ENCODE measurements around the gene ELAVL1.

The ELAVL1 gene

DNA sequence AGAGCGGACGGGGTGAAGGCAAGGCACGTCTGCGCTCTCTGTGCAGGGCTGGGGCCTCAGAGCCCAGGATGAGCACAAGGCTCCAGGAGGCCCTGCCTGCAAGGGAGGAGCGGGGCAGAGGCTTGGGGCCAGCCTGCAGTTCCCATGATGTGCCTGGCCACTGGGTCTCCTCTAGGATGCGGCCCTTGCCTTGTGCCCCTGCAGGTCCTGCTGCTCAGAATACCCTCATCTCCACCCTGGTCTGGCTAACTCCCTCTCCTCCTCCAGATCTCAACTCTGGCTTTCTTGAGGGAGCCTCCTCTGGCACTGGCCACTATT, 27.8 kb downstream of the ELAVL1 start:
- no peaks in the 10 kb centered on the region for H3K27me3 ChIP-seq (ENCODE audit: control insufficient read depth, insufficient read depth, low read length)

DNA sequence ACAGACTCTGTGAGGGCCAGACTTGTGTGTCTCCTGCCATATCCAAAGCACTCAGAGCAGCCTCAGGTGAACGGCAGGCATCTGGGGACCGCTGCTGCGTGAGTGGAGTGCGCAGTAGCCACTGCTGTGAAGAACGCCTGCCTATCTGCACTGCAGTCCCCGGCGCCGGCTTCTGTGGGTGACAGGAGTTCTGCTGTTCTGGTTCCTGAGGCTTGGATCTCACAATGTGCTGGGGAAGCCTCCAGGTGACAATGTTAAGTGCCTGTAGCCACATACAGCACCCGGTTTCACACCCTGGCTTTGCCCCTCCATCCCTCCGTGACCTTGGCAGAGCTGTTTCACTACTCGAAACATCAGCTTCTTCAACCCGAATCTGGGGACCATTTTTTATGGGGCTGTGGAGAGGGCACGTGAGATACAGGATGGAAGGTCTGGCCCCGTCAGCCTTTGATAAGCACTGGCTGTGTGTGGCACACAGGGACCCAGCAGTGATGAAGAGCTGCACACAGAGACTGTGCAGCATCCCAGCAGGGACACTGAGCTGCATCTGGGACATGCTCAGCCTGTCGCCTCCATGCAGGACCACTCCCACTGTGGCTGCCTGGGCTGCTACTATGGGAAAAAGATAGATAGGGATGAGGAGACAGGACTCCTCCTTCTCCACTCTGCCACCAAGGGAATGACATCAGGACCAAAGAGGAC, 28.3 kb downstream of the ELAVL1 start:
- Histone ChIP-seq H3K4me1 (ENCODE audit: control insufficient read depth, insufficient read depth, low read length) (no peaks in the 10 kb centered on the region), H3K27ac (ENCODE audit: low read depth, low read length) (no peak overlapping the region), H3K36me3 (ENCODE audit: control insufficient read depth, insufficient read depth, low read length) (peaks cover 87% of the 10 kb centered on the region), H3K4me3 (ENCODE audit: low read depth, low read length) (no peak overlapping the region), H3K9ac (ENCODE audit: low read depth, low read length) (no peak overlapping the region), H3K9me3 (ENCODE audit: control insufficient read depth, insufficient read depth, low read length) (no peaks in the 10 kb centered on the region), H3K27me3 (ENCODE audit: control insufficient read depth, insufficient read depth, low read length) (no peaks in the 10 kb centered on the region)

More for the DNA sequence above, 27.8 kb downstream of the ELAVL1 start:
- Histone ChIP-seq H3K36me3 (ENCODE audit: control insufficient read depth, insufficient read depth, low read length) (peaks cover 87% of the 10 kb centered on the region), H3K27ac (ENCODE audit: low read depth, low read length) (no peak overlapping the region), H3K4me3 (ENCODE audit: low read depth, low read length) (no peak overlapping the region), H3K9me3 (ENCODE audit: control insufficient read depth, insufficient read depth, low read length) (no peaks in the 10 kb centered on the region), H3K4me1 (ENCODE audit: control insufficient read depth, insufficient read depth, low read length) (no peaks in the 10 kb centered on the region), H3K9ac (ENCODE audit: low read depth, low read length) (no peak overlapping the region)

DNA sequence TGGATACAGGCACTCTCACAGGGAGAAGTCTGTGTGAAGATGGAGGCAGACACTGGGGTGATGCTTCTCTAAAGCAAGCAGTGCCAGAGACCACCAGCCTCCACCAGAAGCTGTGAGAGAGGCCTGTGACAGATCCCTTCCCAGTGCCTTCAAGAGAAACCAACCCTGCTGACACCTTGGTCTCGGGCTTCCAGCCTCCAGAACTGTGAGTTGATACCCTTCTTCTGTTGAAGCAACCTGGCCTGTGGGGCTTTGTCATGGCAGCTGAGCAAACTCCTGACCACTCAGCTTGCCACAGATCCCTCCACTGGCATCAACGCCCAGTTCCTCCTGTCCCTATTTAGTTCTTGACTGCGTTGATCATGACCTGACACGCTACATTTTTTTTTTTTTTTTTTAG, 29.0 kb downstream of the ELAVL1 start:
- Histone ChIP-seq H3K4me3 (ENCODE audit: low read depth, low read length) (no peak overlapping the region), H3K4me1 (ENCODE audit: control insufficient read depth, insufficient read depth, low read length) (no peaks in the 10 kb centered on the region), H3K27me3 (ENCODE audit: control insufficient read depth, insufficient read depth, low read length) (no peaks in the 10 kb centered on the region), H3K27ac (ENCODE audit: low read depth, low read length) (no peak overlapping the region), H3K9ac (ENCODE audit: low read depth, low read length) (no peak overlapping the region), H3K9me3 (ENCODE audit: control insufficient read depth, insufficient read depth, low read length) (no peaks in the 10 kb centered on the region), H3K36me3 (ENCODE audit: control insufficient read depth, insufficient read depth, low read length) (peaks cover 87% of the 10 kb centered on the region)

DNA sequence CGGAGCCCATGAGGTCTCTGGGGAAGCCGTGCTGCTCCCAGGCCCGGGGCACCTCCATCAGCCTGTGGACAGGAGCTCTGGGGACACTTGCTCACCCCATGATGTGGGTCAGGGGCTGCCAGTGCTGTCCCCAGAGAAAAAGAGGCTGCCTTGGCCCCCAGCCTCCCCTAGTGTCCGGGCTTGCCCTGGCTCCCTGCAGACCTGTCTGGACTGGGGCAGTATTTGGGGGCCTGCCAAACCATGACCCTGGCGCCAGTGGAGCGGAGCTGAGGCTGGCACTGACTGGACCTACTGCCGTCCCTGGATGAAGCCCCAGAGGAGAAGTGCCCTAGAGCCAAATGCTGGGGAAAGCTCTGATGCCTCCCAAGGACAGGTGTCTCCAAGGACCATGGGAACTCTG, 30.4 kb downstream of the ELAVL1 start:
- Histone ChIP-seq H3K27me3 (ENCODE audit: control insufficient read depth, insufficient read depth, low read length) (no peaks in the 10 kb centered on the region), H3K27ac (ENCODE audit: low read depth, low read length) (no peak overlapping the region), H3K4me1 (ENCODE audit: control insufficient read depth, insufficient read depth, low read length) (no peaks in the 10 kb centered on the region), H3K9ac (ENCODE audit: low read depth, low read length) (no peak overlapping the region), H3K9me3 (ENCODE audit: control insufficient read depth, insufficient read depth, low read length) (no peaks in the 10 kb centered on the region), H3K4me3 (ENCODE audit: low read depth, low read length) (no peak overlapping the region), H3K36me3 (ENCODE audit: control insufficient read depth, insufficient read depth, low read length) (peaks cover 76% of the 10 kb centered on the region)

DNA sequence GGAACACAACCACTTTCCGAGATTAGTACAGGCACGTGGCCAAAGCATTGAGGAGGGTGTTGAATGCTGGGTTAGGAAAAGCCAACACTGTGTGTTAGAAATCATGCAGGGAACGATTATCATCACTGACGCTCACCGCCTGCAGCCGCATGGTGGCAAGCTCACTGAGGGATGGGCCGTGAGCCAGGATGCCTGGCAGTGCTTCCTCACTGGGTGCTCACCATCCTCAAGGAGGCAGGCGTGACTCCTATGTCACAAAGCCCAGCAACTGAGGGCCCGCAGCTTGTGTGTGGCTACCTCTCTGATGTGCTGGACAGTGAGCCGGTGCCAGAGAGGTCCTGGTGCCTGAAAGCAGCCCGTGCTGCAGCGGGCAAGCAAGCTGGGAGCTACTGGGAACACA, 31.6 kb downstream of the ELAVL1 start:
- H3K4me3 ChIP-seq (ENCODE audit: low read depth, low read length) = no peak overlapping the region
- no peaks in the 10 kb centered on the region for H3K9me3 ChIP-seq (ENCODE audit: control insufficient read depth, insufficient read depth, low read length)
- H3K27me3 ChIP-seq (ENCODE audit: control insufficient read depth, insufficient read depth, low read length) = no peaks in the 10 kb centered on the region
- H3K36me3 ChIP-seq (ENCODE audit: control insufficient read depth, insufficient read depth, low read length) = peaks cover 71% of the 10 kb centered on the region
- H3K9ac ChIP-seq (ENCODE audit: low read depth, low read length) = no peak overlapping the region
- no peak overlapping the region for H3K27ac ChIP-seq (ENCODE audit: low read depth, low read length)
- H3K4me1 ChIP-seq (ENCODE audit: control insufficient read depth, insufficient read depth, low read length) = peaks cover 7% of the 10 kb centered on the region

DNA sequence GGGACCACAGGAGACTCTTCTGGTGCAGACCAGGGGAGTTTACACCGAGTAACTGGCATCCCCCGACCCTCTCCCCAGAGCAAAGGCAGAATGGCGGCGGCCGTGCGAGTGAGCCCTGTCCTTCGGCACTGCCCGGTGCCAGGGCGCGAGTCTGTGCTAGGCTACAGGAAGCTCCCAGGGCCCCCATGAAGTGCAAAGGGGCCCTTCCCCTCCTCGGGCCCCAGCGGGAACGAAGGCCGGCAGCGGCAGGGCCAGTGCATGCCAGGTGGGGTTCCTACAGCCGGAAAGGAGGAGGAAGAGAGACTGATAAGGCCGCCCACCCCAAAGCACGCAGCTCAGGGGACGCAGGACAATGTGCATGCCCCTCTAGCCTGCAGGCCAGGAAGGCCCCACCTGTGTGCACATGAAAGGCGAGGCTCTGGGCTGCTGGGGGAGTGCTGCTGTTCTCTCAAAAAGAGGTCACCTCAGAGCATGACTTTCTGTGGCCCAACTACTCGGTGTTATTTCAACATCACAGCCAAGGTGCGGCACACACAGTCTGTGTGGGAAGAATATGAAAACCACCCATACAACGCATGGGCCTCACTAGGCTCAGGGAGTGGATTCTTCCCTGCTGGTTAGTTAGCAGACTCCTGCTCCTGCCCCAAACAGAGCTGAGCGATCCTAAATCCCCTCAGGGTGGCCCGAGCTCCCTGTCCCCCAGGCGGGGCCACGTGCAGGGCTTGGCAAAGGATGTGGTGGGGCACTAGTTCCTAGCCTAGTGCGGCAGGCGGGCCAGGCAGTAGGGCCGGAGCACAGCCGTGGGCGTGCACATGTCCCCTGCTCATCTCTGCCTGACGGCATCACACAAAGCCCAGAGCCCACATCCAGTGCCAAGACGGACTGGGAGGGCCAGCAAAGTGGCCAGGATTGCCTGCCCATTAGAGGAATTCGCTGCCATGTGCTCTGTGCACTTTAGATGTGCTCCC, 33.6 kb downstream of the ELAVL1 start:
- peak overlapping the region; percentile 9 for H3K27ac ChIP-seq (ENCODE audit: low read depth, low read length)
- no peak overlapping the region for H3K4me3 ChIP-seq (ENCODE audit: low read depth, low read length)
- no peaks in the 10 kb centered on the region for H3K27me3 ChIP-seq (ENCODE audit: control insufficient read depth, insufficient read depth, low read length)
- no peak overlapping the region for H3K9ac ChIP-seq (ENCODE audit: low read depth, low read length)
- H3K9me3 ChIP-seq (ENCODE audit: control insufficient read depth, insufficient read depth, low read length) = no peaks in the 10 kb centered on the region
- H3K4me1 ChIP-seq (ENCODE audit: control insufficient read depth, insufficient read depth, low read length) = peaks cover 7% of the 10 kb centered on the region
- peaks cover 71% of the 10 kb centered on the region for H3K36me3 ChIP-seq (ENCODE audit: control insufficient read depth, insufficient read depth, low read length)

DNA sequence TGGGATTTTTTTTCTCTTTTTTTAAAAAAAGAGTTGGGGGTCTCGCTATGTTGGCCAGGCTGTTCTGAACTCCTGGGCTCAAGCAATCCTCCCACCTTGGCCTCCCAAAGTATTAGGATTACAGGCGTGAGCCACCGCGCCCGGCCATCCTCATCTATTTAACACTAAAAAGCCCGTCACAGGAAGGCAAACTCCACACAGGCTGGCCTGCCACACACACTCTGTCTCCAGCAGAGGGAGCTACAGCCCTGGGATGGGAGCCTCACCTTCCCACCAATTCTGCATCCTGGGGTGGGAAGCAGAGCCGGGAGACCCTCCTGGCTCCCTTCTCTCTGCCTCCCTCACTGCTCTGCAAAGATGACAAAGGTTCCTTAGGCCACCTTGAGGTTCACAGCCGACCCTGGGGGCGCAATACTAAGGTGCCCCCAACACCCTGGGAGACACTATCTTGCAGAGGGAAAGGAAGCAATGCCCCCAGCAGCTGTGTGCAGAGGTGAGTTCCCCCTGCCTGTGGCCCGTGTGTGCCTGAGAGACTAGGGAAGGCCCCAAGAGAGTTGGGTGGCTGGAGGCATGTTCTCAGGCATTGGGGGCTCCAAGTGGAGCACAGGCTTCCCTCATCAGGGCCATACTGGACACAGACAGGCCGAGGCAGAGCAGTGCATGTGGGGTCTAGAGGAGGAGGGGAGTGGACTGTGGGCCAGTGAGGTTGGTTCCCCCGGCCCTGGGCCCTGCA, 34.6 kb downstream of the ELAVL1 start:
- Histone ChIP-seq H3K27me3 (ENCODE audit: control insufficient read depth, insufficient read depth, low read length) (no peaks in the 10 kb centered on the region), H3K27ac (ENCODE audit: low read depth, low read length) (no peak overlapping the region), H3K9ac (ENCODE audit: low read depth, low read length) (no peak overlapping the region), H3K4me3 (ENCODE audit: low read depth, low read length) (no peak overlapping the region), H3K4me1 (ENCODE audit: control insufficient read depth, insufficient read depth, low read length) (peaks cover 7% of the 10 kb centered on the region), H3K9me3 (ENCODE audit: control insufficient read depth, insufficient read depth, low read length) (no peaks in the 10 kb centered on the region), H3K36me3 (ENCODE audit: control insufficient read depth, insufficient read depth, low read length) (peaks cover 79% of the 10 kb centered on the region)

DNA sequence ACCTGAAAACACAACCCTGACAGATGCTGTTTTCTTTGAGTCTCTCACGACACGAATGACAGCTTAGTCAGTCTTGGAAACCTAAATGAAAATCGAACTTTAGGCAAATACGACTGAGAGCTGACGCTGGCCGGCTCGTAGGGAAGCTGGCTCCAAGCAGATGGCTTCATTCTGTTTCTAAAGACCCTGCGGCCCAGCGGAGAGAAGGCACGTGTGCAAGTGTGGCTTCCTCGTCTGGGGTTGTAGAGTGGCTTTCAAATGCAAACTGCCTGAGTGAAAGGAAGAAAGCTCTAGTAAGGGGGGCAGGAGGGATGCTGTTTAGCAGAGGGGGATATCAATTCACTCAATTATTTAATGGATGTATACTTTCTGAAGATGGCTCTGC, 35.9 kb downstream of the ELAVL1 start:
- H3K9me3 ChIP-seq (ENCODE audit: control insufficient read depth, insufficient read depth, low read length) = no peaks in the 10 kb centered on the region
- H3K4me3 ChIP-seq (ENCODE audit: low read depth, low read length) = no peak overlapping the region
- peak overlapping the region; percentile 58 for H3K27ac ChIP-seq (ENCODE audit: low read depth, low read length)
- H3K4me1 ChIP-seq (ENCODE audit: control insufficient read depth, insufficient read depth, low read length) = peaks cover 7% of the 10 kb centered on the region
- H3K27me3 ChIP-seq (ENCODE audit: control insufficient read depth, insufficient read depth, low read length) = no peaks in the 10 kb centered on the region
- peak overlapping the region; percentile 22; the same call in 1 of the 2 replicates for H3K9ac ChIP-seq (ENCODE audit: low read depth, low read length)
- peaks cover 79% of the 10 kb centered on the region for H3K36me3 ChIP-seq (ENCODE audit: control insufficient read depth, insufficient read depth, low read length)

DNA sequence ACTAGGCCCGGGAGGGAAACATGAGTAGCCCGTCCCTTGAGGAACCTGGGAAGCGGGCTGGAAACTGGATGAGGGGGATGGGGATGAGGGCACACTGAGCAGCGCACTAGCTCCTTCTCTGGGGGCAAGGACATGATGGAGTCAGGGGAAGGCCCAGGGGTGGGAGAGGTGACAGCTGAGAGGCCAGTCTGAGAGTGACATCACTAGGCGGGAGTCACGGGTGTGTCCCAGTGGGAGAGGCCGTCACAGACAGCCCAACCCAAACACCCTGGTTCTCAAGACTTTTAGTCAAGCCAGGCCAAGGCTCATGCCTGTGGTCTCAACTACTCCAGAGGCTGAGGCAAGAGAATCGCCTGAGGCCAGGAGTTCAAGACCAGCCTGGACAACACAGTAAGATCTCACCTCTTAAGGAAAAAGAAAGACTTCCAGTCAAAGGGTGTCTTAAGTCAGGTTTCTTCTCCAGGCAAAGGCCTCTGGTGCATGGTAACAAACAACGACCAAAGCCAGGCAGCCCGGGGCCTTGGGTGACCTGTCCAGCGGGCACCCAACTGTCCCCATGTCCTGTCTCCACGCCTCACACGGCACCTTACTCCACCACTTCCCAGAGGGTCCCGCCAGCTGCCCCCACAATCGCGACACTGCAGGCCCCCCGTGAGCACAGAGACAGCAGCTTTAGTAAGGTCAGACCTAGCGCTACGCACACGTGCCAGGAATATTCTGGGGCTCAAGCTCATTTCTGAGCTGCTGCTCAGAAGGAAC, 36.5 kb downstream of the ELAVL1 start:
- H3K9ac ChIP-seq (ENCODE audit: low read depth, low read length) = peak overlapping the region; percentile 22; the same call in 1 of the 2 replicates
- no peaks in the 10 kb centered on the region for H3K27me3 ChIP-seq (ENCODE audit: control insufficient read depth, insufficient read depth, low read length)
- H3K36me3 ChIP-seq (ENCODE audit: control insufficient read depth, insufficient read depth, low read length) = peaks cover 78% of the 10 kb centered on the region
- no peaks in the 10 kb centered on the region for H3K9me3 ChIP-seq (ENCODE audit: control insufficient read depth, insufficient read depth, low read length)
- H3K4me3 ChIP-seq (ENCODE audit: low read depth, low read length) = no peak overlapping the region
- peak overlapping the region; percentile 58 for H3K27ac ChIP-seq (ENCODE audit: low read depth, low read length)
- peaks cover 7% of the 10 kb centered on the region for H3K4me1 ChIP-seq (ENCODE audit: control insufficient read depth, insufficient read depth, low read length)

DNA sequence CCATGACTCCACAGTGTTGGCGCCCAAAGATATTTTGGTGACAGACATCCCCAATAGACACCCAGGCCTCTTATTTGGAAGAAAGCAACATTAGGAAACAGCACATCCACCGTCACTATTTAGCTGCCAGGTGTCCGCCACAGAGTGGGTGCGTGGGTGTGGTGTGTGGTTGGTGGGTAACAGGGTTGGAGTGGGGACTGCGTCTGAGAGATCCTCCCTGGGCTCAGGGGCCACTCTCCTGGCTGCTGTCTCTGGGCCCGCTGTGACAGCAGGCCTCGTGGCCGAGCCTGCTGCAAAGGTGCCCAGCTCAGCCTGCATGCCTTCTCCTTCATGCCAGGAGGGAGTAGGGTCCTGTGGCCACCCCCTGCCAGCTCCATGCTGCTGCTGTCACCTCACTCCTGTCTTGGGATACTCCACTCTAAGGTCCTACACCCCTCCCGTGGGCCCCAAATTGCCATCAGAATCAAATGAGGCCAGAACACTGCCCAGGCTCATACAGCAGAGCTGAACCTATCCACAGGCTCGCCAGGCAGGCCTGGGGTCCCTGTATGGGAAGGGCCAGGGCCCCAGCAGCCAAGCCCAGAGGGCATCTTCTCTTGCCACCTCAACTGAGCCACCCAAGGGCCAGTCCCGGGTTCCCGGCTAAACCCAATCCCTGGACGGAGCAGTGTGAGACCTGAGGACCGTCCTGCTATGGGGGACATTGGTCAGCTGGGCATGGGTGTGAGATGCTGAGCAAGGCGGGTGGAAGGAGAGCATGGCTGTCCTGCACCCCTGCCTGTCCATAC, 37.2 kb downstream of the ELAVL1 start:
- Histone ChIP-seq H3K9ac (ENCODE audit: low read depth, low read length) (no peak overlapping the region), H3K36me3 (ENCODE audit: control insufficient read depth, insufficient read depth, low read length) (peaks cover 79% of the 10 kb centered on the region), H3K9me3 (ENCODE audit: control insufficient read depth, insufficient read depth, low read length) (no peaks in the 10 kb centered on the region), H3K4me1 (ENCODE audit: control insufficient read depth, insufficient read depth, low read length) (peaks cover 7% of the 10 kb centered on the region), H3K27me3 (ENCODE audit: control insufficient read depth, insufficient read depth, low read length) (no peaks in the 10 kb centered on the region), H3K27ac (ENCODE audit: low read depth, low read length) (no peak overlapping the region), H3K4me3 (ENCODE audit: low read depth, low read length) (no peak overlapping the region)
